DND-41 (cell line): ENCODE measurements around the gene SDC4.

Experiments used
- ATAC-seq: fragments of 200-7000 bp; cut with Tn5 transposase; 3 replicates; pipeline ENCODE4 v1.9.1; 2021; ENCODE audit warnings: low read depth; ENCODE audit not compliant: insufficient read depth
- DNase-seq: peaks from one replicate; pipeline ENCODE4 v3.0.0-alpha.2; 2020
- H2AFZ ChIP-seq: 2 replicates; pipeline ENCODE4 v1.6.0; 2012; ENCODE audit warnings: low read depth, low read length
- H3K27ac ChIP-seq: 2 replicates; pipeline ENCODE4 v1.5.1; 2012; ENCODE audit warnings: low read length, inconsistent platforms
- H3K27me3 ChIP-seq: fragments of 200-600 bp; sonication (generic); 2 replicates; pipeline ENCODE4 v1.6.0; 2012; ENCODE audit warnings: low read length, mild to moderate bottlenecking, inconsistent platforms; ENCODE audit not compliant: insufficient read depth, poor library complexity
- H3K36me3 ChIP-seq: 2 replicates; pipeline ENCODE4 v1.5.1; 2012; ENCODE audit warnings: low read length, inconsistent platforms; ENCODE audit not compliant: insufficient read depth
- H3K4me1 ChIP-seq: 2 replicates; pipeline ENCODE4 v1.5.1; 2012; ENCODE audit warnings: mild to moderate bottlenecking, low read length; ENCODE audit not compliant: insufficient read depth
- H3K4me2 ChIP-seq: 2 replicates; pipeline ENCODE4 v1.6.0; 2012; ENCODE audit warnings: mild to moderate bottlenecking, moderate library complexity, low read length, inconsistent platforms; ENCODE audit not compliant: insufficient read depth
- H3K4me3 ChIP-seq, 2 experiments: fragments of 200-600 bp in 1 of 2; shearing (Covaris generic) in 1 of 2; 2 replicates each; pipeline ENCODE4 v1.5.1; 2012 to 2016; ENCODE audit warnings: inconsistent platforms in 2 of 2, low read length in 2 of 2, mild to moderate bottlenecking in 2 of 2, low read depth in 1 of 2, moderate library complexity in 1 of 2
- H3K79me2 ChIP-seq: 2 replicates; pipeline ENCODE4 v1.6.0; 2012; ENCODE audit warnings: low read length, inconsistent platforms; ENCODE audit not compliant: insufficient read depth
- H3K9ac ChIP-seq: 2 replicates; pipeline ENCODE4 v1.6.0; 2012; ENCODE audit warnings: low read depth, mild to moderate bottlenecking, inconsistent platforms, low read length, moderate library complexity
- H3K9me3 ChIP-seq: 2 replicates; pipeline ENCODE4 v1.5.1; 2012; ENCODE audit warnings: low read length, moderate library complexity, mild to moderate bottlenecking, inconsistent platforms; ENCODE audit not compliant: insufficient read depth, severe bottlenecking
- H4K20me1 ChIP-seq: 2 replicates; pipeline ENCODE4 v1.6.0; 2012; ENCODE audit warnings: low read length; ENCODE audit not compliant: insufficient read depth
- CTCF ChIP-seq: IDR thresholded peaks from 2 replicates; pipeline ENCODE4 v1.5.1; 2012; ENCODE audit warnings: borderline replicate concordance, low read length, moderate library complexity, mild to moderate bottlenecking; ENCODE audit not compliant: poor library complexity, severe bottlenecking; ENCODE audit errors: extremely low read depth
- EZH2 ChIP-seq: IDR thresholded peaks from 3 replicates; pipeline ENCODE4 v1.6.1; 2012; ENCODE audit warnings: borderline replicate concordance, low read depth, mild to moderate bottlenecking, moderate library complexity, low read length, inconsistent platforms; ENCODE audit not compliant: severe bottlenecking

Gene SDC4

GRCh38 chr20:45372241-45372640 is 24.0 kb upstream of the SDC4 start:
- no peaks in the 10 kb centered on the region for H3K9me3 ChIP-seq
- peaks cover 16% of the 10 kb centered on the region for H3K4me1 ChIP-seq
- H3K27me3 ChIP-seq, result no peaks in the 10 kb centered on the region
- no peak for DNase-seq
- TF ChIP-seq CTCF, result no peak
- no peak for TF ChIP-seq EZH2
- no peak overlapping the region for H3K27ac ChIP-seq
- ATAC-seq, result no peak
- no peak overlapping the region for H3K9ac ChIP-seq
- no peak overlapping the region for H3K4me2 ChIP-seq
- H4K20me1 ChIP-seq, result peaks cover 5% of the 10 kb centered on the region; the same call in 1 of the 2 replicates
- H3K79me2 ChIP-seq, result no peaks in the 10 kb centered on the region
- H3K36me3 ChIP-seq, result peaks cover 16% of the 10 kb centered on the region
- no peak overlapping the region for H3K4me3 ChIP-seq
- H2AFZ ChIP-seq, result no peak overlapping the region

GRCh38 chr20:45370571-45371160 is 22.4 kb upstream of the SDC4 start:
- no peak for ATAC-seq
- no peak for DNase-seq
- Histone ChIP-seq H3K4me2 (no peak overlapping the region), H4K20me1 (peaks cover 7% of the 10 kb centered on the region; the same call in 1 of the 2 replicates), H2AFZ (no peak overlapping the region), H3K4me3 (no peak overlapping the region), H3K27me3 (no peaks in the 10 kb centered on the region), H3K9me3 (no peaks in the 10 kb centered on the region), H3K9ac (no peak overlapping the region), H3K27ac (no peak overlapping the region), H3K36me3 (peaks cover 32% of the 10 kb centered on the region), H3K79me2 (peaks cover 2% of the 10 kb centered on the region; the same call in 1 of the 2 replicates), H3K4me1 (peaks cover 16% of the 10 kb centered on the region)
- no peak for TF ChIP-seq EZH2
- TF ChIP-seq CTCF, result no peak

- TF ChIP-seq CTCF, result no peak
- no peak for TF ChIP-seq EZH2
- Histone ChIP-seq H3K36me3 (peaks cover 37% of the 10 kb centered on the region), H3K4me2 (no peak overlapping the region), H3K4me1 (peaks cover 21% of the 10 kb centered on the region), H3K27me3 (no peaks in the 10 kb centered on the region), H3K9me3 (no peaks in the 10 kb centered on the region), H2AFZ (no peak overlapping the region), H3K27ac (no peak overlapping the region), H3K79me2 (peaks cover 21% of the 10 kb centered on the region), H3K4me3 (no peak overlapping the region), H3K9ac (no peak overlapping the region), H4K20me1 (peaks cover 13% of the 10 kb centered on the region)
- DNase-seq, result no peak
- no peak for ATAC-seq
Measured at GRCh38 chr20:45368221-45368980, 20.2 kb upstream of the SDC4 start.
